Measurements from ENCODE around the gene ADAMTS3.

DNA sequence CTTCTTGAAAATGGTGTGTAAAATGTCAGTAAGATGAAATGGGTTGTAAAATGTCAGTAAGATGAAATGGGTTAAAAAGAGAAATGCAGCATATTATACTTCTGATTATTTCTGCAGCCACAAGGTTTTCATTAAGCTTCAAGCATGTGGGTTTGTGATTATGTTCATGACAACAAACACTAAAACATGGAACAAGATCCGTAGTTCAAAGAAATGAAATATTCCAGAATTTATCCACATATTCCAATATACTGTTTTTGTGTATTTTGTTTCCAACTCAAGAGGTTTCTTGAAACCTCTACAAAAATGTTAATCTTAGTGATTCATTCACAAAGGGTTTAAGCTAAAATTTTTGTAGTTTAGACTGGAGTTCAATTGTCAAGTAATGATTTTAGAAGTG is 84.0 kb downstream of the ADAMTS3 start:
- TF ChIP-seq ATF2 (CRISPR knock-in tag; IDR thresholded peaks at IDR 0.05; ENCODE audit: borderline replicate concordance, low read depth) = no peak
- no peak for TF ChIP-seq CTCF (IDR thresholded peaks at IDR 0.05)
- no peak for TF ChIP-seq ZNF416 (CRISPR knock-in tag; IDR thresholded peaks at IDR 0.05)
- TF ChIP-seq PRDM15 (CRISPR knock-in tag; IDR thresholded peaks at IDR 0.05) = no peak
- TF ChIP-seq, protein P1, sequence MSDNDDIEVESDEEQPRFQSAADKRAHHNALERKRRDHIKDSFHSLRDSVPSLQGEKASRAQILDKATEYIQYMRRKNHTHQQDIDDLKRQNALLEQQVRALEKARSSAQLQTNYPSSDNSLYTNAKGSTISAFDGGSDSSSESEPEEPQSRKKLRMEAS (CRISPR knock-in tag; IDR thresholded peaks at IDR 0.05) = no peak
- no peak for TF ChIP-seq ZNF425 (CRISPR knock-in tag; conservative IDR thresholded peaks at IDR 0.05)
- TF ChIP-seq NR2C2 (CRISPR knock-in tag; IDR thresholded peaks at IDR 0.05) = no peak
- TF ChIP-seq MLX (CRISPR knock-in tag; IDR thresholded peaks at IDR 0.05) = no peak
- no peak for TF ChIP-seq ZNF532 (CRISPR knock-in tag; IDR thresholded peaks at IDR 0.05; ENCODE audit: borderline replicate concordance)
- TF ChIP-seq, protein P2, sequence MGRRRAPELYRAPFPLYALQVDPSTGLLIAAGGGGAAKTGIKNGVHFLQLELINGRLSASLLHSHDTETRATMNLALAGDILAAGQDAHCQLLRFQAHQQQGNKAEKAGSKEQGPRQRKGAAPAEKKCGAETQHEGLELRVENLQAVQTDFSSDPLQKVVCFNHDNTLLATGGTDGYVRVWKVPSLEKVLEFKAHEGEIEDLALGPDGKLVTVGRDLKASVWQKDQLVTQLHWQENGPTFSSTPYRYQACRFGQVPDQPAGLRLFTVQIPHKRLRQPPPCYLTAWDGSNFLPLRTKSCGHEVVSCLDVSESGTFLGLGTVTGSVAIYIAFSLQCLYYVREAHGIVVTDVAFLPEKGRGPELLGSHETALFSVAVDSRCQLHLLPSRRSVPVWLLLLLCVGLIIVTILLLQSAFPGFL (CRISPR knock-in tag; IDR thresholded peaks at IDR 0.05; ENCODE audit: borderline replicate concordance) = no peak
- no peak for TF ChIP-seq ZNF263 (CRISPR knock-in tag; IDR thresholded peaks at IDR 0.05; ENCODE audit: low read depth)
- TF ChIP-seq FOXJ3 (CRISPR knock-in tag; IDR thresholded peaks at IDR 0.05; ENCODE audit: borderline replicate concordance) = no peak
- TF ChIP-seq, protein P3, sequence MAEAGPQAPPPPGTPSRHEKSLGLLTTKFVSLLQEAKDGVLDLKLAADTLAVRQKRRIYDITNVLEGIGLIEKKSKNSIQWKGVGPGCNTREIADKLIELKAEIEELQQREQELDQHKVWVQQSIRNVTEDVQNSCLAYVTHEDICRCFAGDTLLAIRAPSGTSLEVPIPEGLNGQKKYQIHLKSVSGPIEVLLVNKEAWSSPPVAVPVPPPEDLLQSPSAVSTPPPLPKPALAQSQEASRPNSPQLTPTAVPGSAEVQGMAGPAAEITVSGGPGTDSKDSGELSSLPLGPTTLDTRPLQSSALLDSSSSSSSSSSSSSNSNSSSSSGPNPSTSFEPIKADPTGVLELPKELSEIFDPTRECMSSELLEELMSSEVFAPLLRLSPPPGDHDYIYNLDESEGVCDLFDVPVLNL (CRISPR knock-in tag; IDR thresholded peaks at IDR 0.05; ENCODE audit: borderline replicate concordance, low read depth) = no peak
